Neural progenitor cell (in vitro differentiated cells): ENCODE results near the gene EIF2S3. TPM values are rescaled to one million over a fixed set of nuclear protein-coding genes. Genes with fewer than 3 reads are reported as not detected.
A peak's percentile ranks its signal among the peaks of the same experiment; 100 is the strongest.

Experiments
- DNase-seq: peaks from one replicate; pipeline ENCODE4 v3.0.0-alpha.2; 2016; ENCODE audit warnings: low spot score
- H2AFZ ChIP-seq: fragments of 200-600 bp; sonication (generic); replicated peaks from 2 replicates; pipeline ENCODE4 v1.6.1; 2016; ENCODE audit warnings: antibody characterized with exemption
- H3F3A ChIP-seq: fragments of 200-600 bp; sonication (generic); 2 replicates; pipeline ENCODE4 v1.6.1; 2016; ENCODE audit warnings: antibody characterized with exemption, low read depth
- H3K27ac ChIP-seq: fragments of 200-600 bp; sonication (generic); 2 replicates; pipeline ENCODE4 v1.5.1; 2016; ENCODE audit warnings: mild to moderate bottlenecking
- H3K27me3 ChIP-seq: fragments of 200-600 bp; sonication (generic); 2 replicates; pipeline ENCODE4 v1.6.1; 2016; ENCODE audit warnings: mild to moderate bottlenecking, moderate library complexity
- H3K36me3 ChIP-seq: fragments of 200-600 bp; sonication (generic); 2 replicates; pipeline ENCODE4 v1.5.1; 2016
- H3K4me1 ChIP-seq: fragments of 200-600 bp; sonication (generic); 2 replicates; pipeline ENCODE4 v1.6.1; 2016; ENCODE audit warnings: mixed run types
- H3K4me2 ChIP-seq: fragments of 200-600 bp; sonication (generic); 2 replicates; pipeline ENCODE4 v1.6.1; 2016
- H3K4me3 ChIP-seq: fragments of 200-600 bp; sonication (generic); 2 replicates; pipeline ENCODE4 v1.5.1; 2016
- H3K79me2 ChIP-seq: fragments of 200-600 bp; sonication (generic); 2 replicates; pipeline ENCODE4 v1.6.1; 2016; ENCODE audit warnings: low read depth
- H3K9ac ChIP-seq: fragments of 200-600 bp; sonication (generic); 2 replicates; pipeline ENCODE4 v1.6.1; 2016
- H3K9me3 ChIP-seq: fragments of 200-600 bp; sonication (generic); 2 replicates; pipeline ENCODE4 v1.5.1; 2016; ENCODE audit warnings: low read depth
- H4K20me1 ChIP-seq: fragments of 200-600 bp; sonication (generic); 2 replicates; pipeline ENCODE4 v1.6.1; 2016; ENCODE audit warnings: low read depth
- H3K27ac Mint-ChIP-seq: 3 replicates; pipeline ENCODE4 v1.8.0; 2021; ENCODE audit warnings: mixed read lengths
- H3K27me3 Mint-ChIP-seq: 2 replicates; pipeline ENCODE4 v1.8.0; 2022; ENCODE audit warnings: low read depth, mild to moderate bottlenecking, inconsistent platforms, moderate library complexity, mixed read lengths; ENCODE audit not compliant: insufficient read depth
- H3K36me3 Mint-ChIP-seq: 3 replicates; pipeline ENCODE4 v1.8.0; 2021; ENCODE audit warnings: mixed read lengths
- H3K4me1 Mint-ChIP-seq: 3 replicates; pipeline ENCODE4 v1.8.0; 2021; ENCODE audit warnings: mixed read lengths
- H3K4me3 Mint-ChIP-seq: 3 replicates; pipeline ENCODE4 v1.8.0; 2021; ENCODE audit warnings: mild to moderate bottlenecking, moderate library complexity, mixed read lengths
- H3K9me3 Mint-ChIP-seq: 3 replicates; pipeline ENCODE4 v1.8.0; 2020; ENCODE audit warnings: mixed read lengths
- EZH2 ChIP-seq: fragments of 200-600 bp; sonication (generic); IDR thresholded peaks from 2 replicates; pipeline ENCODE4 v1.6.1; 2017; ENCODE audit warnings: antibody characterized with exemption, mild to moderate bottlenecking, moderate library complexity
- EZH2phosphoT487 ChIP-seq: fragments of 200-600 bp; sonication (generic); IDR thresholded peaks from 2 replicates; pipeline ENCODE4 v1.6.1; 2017; ENCODE audit warnings: antibody characterized with exemption
- total RNA-seq: library from RNA; depleted of rRNA; stranded (reverse); fragments of >200 nt; gene quantifications from 2 replicates; pipeline ENCODE4 v1.2.3, GENCODE V29; 2015; ENCODE audit warnings: low replicate concordance
- TF ChIP-seq, protein P1 (sequence below): fragments of 200-600 bp; sonication (generic); IDR thresholded peaks from 2 replicates; pipeline ENCODE4 v1.5.1; 2017; ENCODE audit warnings: antibody characterized with exemption, mild to moderate bottlenecking

EIF2S3 gene
- total RNA-seq, 1 donor from 2014 or later: 568 TPM

DNA sequence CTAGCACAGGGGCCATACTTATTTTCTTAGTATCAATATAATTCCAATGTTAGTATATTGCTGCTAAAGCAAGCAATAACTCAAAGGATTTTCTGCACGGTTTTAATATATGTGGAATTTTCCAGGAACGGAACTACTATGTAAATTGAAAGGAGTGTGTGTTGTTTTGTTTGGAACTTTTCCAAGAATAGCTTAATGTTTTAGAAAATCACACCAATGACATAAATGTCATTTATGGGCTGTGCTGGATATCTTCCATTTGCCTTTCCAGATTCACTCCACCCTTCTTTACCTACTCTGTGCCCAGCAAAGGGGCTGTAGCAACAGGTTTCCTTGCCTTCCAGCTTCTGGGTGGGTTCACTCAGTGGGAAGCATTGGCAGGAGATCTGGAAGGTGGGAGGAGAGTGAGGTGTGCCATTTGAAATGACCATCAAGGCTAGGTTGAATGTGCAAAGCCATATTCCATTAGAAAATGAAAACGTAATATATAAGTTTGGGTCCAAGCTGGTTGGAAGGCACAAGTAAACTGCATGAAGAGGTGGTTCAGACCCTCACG is 69.6 kb downstream of the EIF2S3 start:
- Mint-ChIP-seq H3K4me1 (no peaks in the 10 kb centered on the region), H3K36me3 (peaks cover under 1% of the 10 kb centered on the region), H3K4me3 (no peak overlapping the region), H3K27ac (no peak overlapping the region), H3K9me3 (no peaks in the 10 kb centered on the region), H3K27me3 (peaks cover 3% of the 10 kb centered on the region)
- no peak overlapping the region for H3K27ac ChIP-seq
- TF ChIP-seq, protein P1, sequence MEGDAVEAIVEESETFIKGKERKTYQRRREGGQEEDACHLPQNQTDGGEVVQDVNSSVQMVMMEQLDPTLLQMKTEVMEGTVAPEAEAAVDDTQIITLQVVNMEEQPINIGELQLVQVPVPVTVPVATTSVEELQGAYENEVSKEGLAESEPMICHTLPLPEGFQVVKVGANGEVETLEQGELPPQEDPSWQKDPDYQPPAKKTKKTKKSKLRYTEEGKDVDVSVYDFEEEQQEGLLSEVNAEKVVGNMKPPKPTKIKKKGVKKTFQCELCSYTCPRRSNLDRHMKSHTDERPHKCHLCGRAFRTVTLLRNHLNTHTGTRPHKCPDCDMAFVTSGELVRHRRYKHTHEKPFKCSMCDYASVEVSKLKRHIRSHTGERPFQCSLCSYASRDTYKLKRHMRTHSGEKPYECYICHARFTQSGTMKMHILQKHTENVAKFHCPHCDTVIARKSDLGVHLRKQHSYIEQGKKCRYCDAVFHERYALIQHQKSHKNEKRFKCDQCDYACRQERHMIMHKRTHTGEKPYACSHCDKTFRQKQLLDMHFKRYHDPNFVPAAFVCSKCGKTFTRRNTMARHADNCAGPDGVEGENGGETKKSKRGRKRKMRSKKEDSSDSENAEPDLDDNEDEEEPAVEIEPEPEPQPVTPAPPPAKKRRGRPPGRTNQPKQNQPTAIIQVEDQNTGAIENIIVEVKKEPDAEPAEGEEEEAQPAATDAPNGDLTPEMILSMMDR: no peak
- TF ChIP-seq EZH2 (no peak), EZH2phosphoT487 (no peak)
- peak overlapping the region; percentile 53 for H2AFZ ChIP-seq
- no peaks in the 10 kb centered on the region for H3K9me3 ChIP-seq
- no peak overlapping the region for H3K4me2 ChIP-seq
- H3K27me3 ChIP-seq: no peaks in the 10 kb centered on the region
- H3F3A ChIP-seq: no peaks in the 10 kb centered on the region
- DNase-seq: no peak
- no peaks in the 10 kb centered on the region for H3K79me2 ChIP-seq
- no peak overlapping the region for H3K4me3 ChIP-seq
- H3K36me3 ChIP-seq: no peaks in the 10 kb centered on the region
- H3K9ac ChIP-seq: no peak overlapping the region
- no peaks in the 10 kb centered on the region for H4K20me1 ChIP-seq
- H3K4me1 ChIP-seq: no peaks in the 10 kb centered on the region

GRCh38 chrX:24125028-24125612 is 70.4 kb downstream of the EIF2S3 start:
- no peak for TF ChIP-seq EZH2phosphoT487
- TF ChIP-seq EZH2: no peak
- TF ChIP-seq, protein P1: no peak
- Histone ChIP-seq H3K4me1 (peaks cover 1% of the 10 kb centered on the region), H2AFZ (peak overlapping the region; percentile 53), H3K4me3 (no peak overlapping the region), H3F3A (peaks cover 2% of the 10 kb centered on the region), H3K9me3 (no peaks in the 10 kb centered on the region), H3K79me2 (no peaks in the 10 kb centered on the region), H3K27me3 (no peaks in the 10 kb centered on the region), H3K9ac (no peak overlapping the region), H3K36me3 (no peaks in the 10 kb centered on the region), H3K4me2 (no peak overlapping the region), H3K27ac (no peak overlapping the region), H4K20me1 (no peaks in the 10 kb centered on the region)
- H3K9me3 Mint-ChIP-seq: no peaks in the 10 kb centered on the region
- peaks cover 2% of the 10 kb centered on the region for H3K36me3 Mint-ChIP-seq
- no peak overlapping the region for H3K27ac Mint-ChIP-seq
- H3K4me3 Mint-ChIP-seq: no peak overlapping the region
- peaks cover 3% of the 10 kb centered on the region for H3K27me3 Mint-ChIP-seq
- no peak for DNase-seq
- no peaks in the 10 kb centered on the region for H3K4me1 Mint-ChIP-seq

Other genes with a start within 250 kb of the EIF2S3 start
- 44.2 and 81.0 TPM in 2 replicates for gene APOO, start 147.0 kb upstream of the EIF2S3 start, total RNA-seq
- gene CXorf58, start 146.9 kb upstream of the EIF2S3 start, total RNA-seq: not detected in 2 replicates
- gene KLHL15, start 27.8 kb upstream of the EIF2S3 start, total RNA-seq: 31.3 and 46.9 TPM in 2 replicates
- gene ZFX, start 94.8 kb downstream of the EIF2S3 start, total RNA-seq: 48.2 and 59.1 TPM in 2 replicates